Mesenteric fat pad (tissue), 1 donor: ENCODE measurements around the gene BOLA3. TPM values are rescaled to one million over a fixed set of nuclear protein-coding genes. Genes with fewer than 3 reads are reported as not detected.
"Not testable (repeated sequence)": the region's sequence is repeated elsewhere in the genome, so short reads cannot be mapped to it uniquely, and the experiment has no call there.

Source experiments
- DNase-seq: peaks from one replicate; pipeline ENCODE4 v3.0.0-alpha.2; 2020; ENCODE audit warnings: low spot score
- total RNA-seq: library from RNA; stranded (reverse); fragmentation: NEBNext Ultra II Directional; extraction: Animal tissue kit (Norgen Biotek cat#: 25700); gene quantifications from one replicate; pipeline ENCODE4 v1.2.1, GENCODE V29; 2021
- donor health status: DM: yes; HTN: yes; CAD: no.

Gene BOLA3
- total RNA-seq, 1 donor from 2014 or later = 42.2 TPM

DNA sequence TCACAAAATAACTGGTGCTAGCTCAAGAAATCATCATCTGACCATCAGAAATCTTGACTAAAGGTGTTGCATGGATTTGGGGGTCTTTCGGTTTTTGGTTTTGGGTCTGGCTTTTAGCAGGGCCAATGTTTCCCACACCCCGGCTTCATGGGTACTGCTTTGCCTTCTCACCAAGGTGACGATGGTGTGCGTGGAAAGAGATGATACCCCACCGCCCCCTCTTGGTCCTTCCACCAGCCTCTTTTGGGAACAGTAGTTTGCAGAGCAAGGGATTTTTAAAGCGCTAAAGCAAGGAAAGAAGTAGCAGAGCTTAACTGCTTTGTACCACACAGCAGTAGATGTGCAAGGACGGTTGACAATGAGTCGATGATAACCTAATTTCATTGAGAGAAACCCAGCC is 42.3 kb downstream of the BOLA3 start:
- DNase-seq = no peak

DNA sequence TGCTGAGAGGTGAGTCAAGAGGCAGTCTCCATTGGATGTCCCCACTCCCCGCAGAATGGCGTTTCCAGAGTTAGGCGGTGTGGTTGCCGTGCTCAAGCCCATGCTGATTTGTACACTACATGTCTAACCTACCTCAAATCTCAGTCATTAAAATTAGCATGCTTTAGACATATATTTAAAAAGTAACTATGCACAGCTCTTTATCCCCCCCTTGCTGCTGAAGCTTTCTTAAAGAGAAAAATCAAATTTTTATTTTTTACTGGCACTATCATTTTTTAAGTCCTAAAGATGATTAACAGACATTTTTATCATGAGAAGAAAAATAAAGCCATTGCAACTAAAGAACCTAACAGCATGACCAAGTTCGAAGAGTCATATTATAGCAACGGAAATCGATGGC is 42.9 kb downstream of the BOLA3 start:
- no peak for DNase-seq

DNA sequence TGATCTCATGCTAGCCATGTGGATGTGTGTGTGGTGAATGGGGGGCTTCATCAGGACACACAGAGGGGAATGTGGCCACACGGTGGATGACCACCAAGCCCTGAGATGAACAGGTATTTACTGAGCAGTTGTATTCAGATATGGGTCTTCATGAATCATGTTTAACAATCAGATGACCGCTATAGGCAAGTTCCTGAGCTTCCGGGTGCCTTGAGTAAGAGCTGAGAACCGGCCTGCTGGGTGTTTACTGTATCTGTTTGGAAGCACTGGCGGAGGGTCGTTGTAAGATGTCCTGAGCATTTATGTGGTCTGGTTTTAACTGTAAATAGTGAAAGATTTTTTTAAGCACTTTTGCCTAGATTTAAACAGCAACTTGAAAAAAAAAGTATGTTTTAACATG is 43.9 kb downstream of the BOLA3 start:
- DNase-seq = no peak

DNA sequence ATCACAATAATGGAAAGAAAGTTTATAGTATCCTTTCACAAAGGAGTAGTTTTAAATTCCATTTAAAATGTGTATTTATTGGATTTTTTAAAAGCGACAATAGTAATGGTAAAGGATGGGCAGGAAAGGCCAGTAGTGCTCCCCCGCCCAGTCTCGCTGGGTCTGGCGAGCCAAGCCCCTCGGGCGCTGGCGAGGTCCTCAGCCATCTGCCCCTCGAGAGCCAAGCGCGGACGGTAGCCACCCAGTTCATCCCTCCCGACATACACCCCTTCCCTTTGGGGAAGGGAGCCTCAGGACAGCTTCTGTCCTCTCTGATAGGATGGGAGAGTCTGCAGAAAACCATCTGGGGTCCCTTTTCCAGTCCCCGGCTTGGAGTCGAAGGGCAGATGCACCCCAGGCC is 45.2 kb downstream of the BOLA3 start:
- no peak for DNase-seq

DNA sequence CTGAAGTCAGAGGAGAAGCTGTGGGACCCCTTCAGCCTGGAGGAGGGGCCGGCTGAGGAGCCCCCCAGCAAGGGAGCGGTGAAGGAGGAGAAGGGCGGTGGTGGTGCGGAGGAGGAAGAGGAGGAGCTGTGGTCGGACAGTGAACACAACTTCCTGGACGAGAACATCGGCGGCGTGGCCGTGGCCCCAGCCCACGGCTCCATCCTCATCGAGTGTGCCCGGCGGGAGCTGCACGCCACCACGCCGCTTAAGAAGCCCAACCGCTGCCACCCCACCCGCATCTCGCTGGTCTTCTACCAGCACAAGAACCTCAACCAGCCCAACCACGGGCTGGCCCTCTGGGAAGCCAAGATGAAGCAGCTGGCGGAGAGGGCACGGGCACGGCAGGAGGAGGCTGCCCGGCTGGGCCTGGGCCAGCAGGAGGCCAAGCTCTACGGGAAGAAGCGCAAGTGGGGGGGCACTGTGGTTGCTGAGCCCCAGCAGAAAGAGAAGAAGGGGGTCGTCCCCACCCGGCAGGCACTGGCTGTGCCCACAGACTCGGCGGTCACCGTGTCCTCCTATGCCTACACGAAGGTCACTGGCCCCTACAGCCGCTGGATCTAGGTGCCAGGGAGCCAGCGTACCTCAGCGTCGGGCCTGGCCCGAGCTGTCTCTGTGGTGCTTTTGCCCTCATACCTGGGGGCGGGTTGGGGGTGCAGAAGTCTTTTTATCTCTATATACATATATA is 46.0 kb downstream of the BOLA3 start:
- DNase-seq = no peak

DNA sequence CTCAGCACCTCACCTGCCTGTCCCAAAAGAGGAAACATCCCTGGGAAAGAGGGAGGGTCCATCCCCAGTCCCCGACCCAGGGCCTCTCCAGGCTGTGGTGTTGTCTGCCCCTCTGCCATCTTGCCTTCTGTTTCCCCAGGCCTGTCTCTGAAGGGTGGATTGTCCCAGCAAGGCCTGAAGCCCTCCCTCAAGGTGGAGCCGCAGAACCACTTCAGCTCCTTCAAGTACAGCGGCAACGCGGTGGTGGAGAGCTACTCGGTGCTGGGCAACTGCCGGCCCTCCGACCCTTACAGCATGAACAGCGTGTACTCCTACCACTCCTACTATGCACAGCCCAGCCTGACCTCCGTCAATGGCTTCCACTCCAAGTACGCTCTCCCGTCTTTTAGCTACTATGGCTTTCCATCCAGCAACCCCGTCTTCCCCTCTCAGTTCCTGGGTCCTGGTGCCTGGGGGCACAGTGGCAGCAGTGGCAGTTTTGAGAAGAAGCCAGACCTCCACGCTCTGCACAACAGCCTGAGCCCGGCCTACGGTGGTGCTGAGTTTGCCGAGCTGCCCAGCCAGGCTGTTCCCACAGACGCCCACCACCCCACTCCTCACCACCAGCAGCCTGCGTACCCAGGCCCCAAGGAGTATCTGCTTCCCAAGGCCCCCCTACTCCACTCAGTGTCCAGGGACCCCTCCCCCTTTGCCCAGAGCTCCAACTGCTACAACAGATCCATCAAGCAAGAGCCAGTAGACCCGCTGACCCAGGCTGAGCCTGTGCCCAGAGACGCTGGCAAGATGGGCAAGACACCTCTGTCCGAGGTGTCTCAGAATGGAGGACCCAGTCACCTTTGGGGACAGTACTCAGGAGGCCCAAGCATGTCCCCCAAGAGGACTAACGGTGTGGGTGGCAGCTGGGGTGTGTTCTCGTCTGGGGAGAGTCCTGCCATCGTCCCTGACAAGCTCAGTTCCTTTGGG is 47.2 kb downstream of the BOLA3 start:
- no peak for DNase-seq

DNA sequence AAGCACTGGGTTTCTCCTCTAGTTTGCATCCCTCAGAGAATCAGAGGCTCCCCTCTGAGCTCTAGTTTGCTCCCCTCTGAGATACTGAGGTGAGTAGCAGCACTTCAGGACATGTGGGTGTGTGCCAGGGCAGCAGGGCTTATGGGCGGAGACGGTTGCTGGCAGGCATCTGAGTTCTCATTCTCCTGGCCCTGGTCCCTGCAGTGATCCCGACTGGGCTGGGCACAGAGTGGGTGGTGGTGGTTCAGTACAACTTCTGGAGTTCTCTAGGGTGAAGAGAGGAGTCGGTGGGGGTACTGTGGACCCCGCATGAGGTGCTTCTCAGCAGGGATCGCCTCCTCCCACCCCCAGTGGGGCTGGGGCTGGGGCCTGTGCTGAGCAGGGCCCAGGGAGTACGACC is 47.9 kb downstream of the BOLA3 start:
- no peak for DNase-seq

DNA sequence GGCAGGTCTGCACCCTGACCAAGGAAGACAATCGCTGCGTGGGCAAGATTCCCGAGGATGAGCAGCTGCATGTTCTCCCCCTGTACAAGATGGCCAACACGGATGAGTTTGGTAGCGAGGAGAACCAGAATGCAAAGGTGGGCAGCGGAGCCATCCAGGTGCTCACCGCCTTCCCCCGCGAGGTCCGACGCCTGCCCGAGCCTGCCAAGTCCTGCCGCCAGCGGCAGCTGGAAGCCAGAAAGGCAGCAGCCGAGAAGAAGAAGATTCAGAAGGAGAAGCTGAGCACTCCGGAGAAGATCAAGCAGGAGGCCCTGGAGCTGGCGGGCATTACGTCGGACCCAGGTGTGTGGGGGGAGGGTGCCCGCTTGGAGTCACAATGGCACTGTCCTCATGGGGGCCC is 48.4 kb downstream of the BOLA3 start:
- DNase-seq = no peak

DNA sequence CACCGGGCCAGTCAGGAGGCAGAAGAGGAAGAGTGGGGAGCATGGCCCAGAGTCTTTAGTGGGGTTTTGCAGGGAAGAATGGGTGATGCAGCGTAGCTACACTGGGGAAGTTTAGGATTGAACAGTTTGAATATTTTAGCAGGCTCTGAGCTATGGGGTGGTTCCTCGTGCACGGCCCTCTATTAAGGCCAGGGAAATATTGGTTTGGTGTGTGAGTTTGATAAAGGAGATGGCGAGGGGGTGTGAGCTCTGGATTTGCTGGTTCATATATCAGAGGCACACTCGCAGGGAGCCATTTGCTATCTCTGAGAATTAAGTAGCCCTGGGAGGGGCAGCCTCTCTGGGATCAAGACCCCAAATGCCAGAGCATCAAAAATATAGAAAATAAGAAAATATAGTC is 50.1 kb downstream of the BOLA3 start:
- DNase-seq = no peak

DNA sequence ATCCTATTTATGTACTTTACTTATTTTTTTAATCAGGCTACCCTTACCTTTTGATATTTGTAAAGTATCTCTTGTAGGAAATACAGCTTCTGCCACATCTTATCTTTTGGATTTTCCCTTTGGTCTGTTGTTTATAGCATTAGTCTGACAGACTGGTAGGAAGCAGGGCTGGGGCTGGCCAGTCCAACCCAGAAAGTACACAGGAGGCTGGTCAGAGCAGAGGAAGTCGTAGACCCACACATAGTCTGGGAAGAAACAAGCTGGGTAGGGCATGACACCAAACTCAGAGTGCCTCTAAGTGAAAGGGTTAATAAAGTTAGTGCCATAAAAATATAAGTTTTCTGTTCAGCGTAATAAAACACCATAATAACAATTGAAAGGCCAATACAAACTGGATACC is 51.7 kb downstream of the BOLA3 start:
- DNase-seq = no peak

DNA sequence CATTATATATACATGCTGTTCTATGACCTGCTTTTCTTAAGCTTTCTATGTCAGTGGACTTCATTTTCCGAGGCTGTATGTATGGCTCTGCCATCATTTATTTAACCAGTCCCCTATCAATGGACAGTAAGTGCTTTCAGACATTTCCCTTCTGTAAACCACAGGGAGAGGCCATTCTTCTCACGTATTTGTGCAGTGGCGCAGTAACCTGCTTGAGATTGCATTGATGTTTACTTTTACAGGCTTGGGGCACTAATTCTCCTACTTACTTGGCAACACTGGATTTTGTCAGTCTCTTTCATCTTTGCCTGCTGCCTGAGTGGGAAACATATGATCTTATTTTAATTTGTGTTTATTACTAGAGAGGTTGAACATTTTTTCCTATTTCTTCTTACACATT is 52.1 kb downstream of the BOLA3 start:
- DNase-seq = no peak

DNA sequence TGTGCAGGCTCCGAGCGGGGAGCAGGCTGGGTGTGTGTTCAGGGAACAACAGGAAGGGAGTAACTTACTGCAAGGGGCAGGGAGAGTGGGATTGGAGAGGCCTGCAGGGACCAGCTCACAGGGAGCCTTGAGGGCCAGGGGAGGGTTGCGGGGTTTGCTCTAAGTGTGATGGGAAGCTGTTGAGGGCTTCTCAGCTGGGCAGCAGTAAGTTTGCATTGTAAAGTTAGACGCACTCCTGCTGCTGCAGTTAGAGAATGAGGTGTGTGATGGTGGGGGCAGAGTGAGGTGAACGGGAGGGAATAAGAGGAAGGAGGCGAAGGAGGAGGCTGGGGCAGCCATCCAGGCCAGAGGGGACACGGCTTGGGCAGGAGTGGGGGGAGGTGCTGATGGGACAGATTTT is 53.4 kb downstream of the BOLA3 start:
- DNase-seq = no peak

DNA sequence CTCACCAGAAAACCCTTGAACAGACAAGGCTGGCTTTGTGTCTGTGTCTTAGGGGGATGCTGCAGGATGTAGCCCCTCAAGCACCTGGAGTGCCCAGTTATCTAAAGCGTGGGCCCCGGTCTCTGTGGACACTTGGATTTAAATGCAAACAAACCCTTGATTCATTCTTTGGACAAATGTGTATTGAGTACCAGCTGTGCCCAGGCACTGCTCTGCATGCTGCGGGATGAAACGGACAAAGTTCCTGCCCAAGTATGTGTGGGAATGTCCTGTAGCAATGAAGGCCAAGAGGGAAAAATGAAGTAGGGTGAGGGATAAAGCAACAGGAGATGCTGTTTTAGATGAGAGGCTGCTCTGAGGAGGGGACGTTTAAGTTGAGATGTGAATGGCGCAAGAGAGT is 53.9 kb downstream of the BOLA3 start:
- DNase-seq = no peak

DNA sequence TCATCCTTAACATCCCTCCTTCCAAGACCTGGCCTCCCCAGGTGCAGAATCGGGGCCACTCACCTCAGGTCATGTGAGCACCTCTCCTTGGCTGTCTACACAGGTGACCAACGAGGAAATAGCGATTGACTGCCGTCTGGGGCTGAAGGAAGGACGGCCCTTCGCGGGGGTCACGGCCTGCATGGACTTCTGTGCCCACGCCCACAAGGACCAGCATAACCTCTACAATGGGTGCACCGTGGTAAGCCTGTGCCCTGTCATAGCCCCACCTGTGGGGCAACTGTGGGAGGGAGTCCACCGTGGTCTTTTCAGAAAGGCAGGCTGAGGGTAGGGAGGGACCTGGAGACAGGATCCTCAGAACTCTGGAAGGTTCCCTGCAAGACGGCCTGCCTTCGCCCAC is 54.3 kb downstream of the BOLA3 start:
- DNase-seq = no peak

DNA sequence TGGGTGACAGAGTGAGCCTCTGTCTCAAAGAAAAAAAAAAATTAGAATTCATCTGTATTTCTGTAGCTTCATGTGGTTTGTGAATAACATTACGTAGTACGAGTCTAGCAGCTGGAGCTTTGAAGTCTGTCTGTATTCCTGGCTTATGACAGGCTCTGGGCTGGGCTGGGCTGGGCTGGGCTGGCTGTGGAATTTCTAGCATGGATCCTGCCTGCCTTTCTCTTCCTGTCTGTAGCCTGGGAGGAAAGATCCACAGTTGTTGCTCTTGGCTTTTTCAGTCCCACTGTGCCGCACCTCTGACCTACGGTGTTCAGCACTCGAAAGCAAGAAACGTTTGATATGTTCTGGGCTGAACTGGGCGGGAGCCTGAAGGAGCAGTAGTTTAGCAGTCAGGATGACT is 55.4 kb downstream of the BOLA3 start:
- DNase-seq = no peak

DNA sequence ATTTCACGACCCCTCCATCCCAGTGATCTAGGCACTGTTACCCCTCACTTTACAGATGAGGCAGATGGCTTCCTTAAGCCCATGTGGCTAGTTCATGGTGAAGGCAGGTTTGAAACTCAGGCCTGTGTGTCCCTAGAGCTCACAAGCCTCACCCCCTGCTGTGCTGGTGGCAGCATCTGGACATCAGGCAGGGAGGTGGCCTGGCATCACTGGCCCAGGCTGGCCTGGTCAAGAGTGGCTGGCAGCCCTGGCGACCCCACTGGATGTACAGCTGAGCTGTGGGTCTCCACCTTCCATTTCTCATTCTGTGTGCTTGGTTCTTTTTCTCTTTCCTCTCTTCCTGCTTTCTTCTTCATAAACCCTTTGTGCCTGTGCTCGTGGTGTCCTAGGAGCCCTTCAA is 56.3 kb downstream of the BOLA3 start:
- no peak for DNase-seq

DNA sequence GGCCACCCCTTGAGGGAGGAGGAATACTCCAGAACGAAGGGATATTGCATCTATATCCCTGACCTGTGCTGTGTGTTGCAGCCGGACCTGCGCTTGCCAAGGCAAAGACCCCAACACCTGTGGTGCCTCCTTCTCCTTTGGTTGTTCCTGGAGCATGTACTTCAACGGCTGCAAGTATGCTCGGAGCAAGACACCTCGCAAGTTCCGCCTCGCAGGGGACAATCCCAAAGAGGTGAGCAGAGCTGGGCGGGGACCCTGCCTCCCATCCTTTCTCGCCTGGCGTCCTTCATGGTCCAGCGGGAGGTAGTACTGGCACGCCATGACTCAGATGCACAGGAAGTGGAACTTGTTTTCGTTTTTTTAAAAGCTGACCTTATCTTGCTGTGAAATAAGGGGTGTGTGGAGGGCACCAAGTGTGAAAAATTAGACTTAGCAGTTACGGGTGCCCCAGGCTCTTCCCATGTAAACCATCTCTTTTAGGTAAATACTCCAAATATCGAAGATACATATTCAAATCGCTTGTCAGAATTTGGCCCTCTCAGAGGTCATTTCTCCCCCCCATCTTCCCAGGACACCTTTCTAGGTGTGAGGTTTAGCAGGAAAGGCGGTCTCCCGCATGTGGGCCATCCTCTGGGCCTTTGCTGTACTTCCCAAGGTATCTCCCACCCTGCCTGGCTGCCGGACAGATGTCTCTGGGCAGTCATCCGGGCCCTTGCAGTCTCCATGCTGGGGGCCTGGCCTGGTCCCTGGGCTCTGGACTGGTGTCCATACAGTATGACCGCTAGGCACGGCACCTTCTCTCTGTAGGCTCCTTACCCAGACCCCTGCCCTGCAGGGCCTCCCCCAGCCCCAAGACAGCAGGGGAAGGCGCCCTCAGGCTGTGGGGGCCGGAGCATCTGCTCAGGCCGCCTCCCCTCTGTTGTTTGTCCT is 57.6 kb downstream of the BOLA3 start:
- DNase-seq = no peak

DNA sequence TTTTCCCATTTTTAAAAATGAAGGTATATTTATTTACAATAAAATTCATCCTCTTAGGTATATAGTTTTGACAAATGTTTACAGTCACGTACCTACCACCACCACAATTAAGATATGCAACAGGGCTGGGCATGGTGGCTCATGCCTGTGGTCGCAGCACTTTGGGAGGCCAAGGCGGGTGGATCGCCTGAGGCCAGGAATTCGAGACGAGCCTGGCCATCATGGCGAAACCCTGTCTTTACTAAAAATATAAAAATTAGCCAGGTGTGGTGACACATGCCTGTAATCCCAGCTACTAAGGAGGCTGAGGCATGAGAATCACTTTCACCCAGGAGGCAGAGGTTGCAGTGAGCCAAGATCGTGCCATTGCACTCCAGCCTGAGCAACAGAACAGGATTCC is 59.0 kb downstream of the BOLA3 start:
- not testable (repeated sequence) for DNase-seq

DNA sequence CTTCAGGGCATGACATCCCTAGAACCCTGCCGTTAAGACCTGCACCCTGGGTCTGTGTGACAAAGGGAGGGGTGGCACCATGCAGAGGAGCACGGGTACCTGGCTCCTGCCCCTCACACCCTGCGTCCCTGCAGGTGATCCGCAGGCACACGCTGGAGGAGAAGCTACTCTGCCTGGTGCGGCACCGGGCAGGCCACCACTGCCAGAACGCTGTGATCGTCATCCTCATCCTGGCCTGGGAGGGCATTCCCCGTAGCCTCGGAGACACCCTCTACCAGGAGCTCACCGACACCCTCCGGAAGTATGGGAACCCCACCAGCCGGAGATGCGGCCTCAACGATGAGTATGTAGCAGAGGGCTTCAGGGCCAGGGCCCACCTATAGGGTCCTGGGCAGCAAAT is 60.0 kb downstream of the BOLA3 start:
- no peak for DNase-seq

DNA sequence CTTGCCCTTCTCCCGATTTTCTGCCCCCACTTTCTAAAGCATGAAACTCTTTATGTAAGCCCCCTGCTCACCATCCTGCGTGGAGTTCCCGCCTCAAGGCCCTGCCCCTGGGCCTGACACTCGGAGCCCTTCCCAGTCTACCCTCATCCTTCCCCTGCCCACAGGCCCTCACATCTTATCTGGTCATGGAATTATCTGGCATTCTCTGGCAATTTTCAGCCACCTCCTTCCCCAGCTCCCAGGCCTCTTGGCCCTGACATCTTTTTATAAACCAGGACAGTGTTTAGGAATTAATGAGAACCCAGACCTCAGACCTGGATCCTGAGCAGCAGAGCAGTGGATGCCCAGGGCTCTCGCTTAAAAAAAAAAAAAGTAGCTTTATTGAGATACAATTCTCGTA is 61.7 kb downstream of the BOLA3 start:
- DNase-seq = no peak
